ENCODE measurements around the gene TRMT1. TPM values are rescaled to one million over a fixed set of nuclear protein-coding genes. Genes with fewer than 3 reads are reported as not detected.

Gene TRMT1
- total RNA-seq, 4 donors from 2014 or later = 25.7 to 30.0 (median 28.7) TPM

GRCh38 chr19:13060964-13061927 lies 55.3 kb downstream of the TRMT1 start:
- WGBS, 2 donors (ENCODE audit: low coverage in 1 of 2) = 2 to 7% methylated on average over 3 to 13 of the region's 40 CpGs
- peak overlapping the region; percentile 43 to 98 (median 84) for H3K27ac ChIP-seq
- H3K4me1 ChIP-seq = peaks cover 34 to 100% (median 94%) of the 10 kb centered on the region in 3 donors

GRCh38 chr19:13060233-13060963 lies 56.1 kb downstream of the TRMT1 start:
- no peaks in the 10 kb centered on the region for H3K27me3 ChIP-seq
- peak overlapping the region in 1 of 2 donors; percentile 51 for H3K4me3 ChIP-seq
- no peaks in the 10 kb centered on the region for H3K9me3 ChIP-seq
- H3K4me1 ChIP-seq = peaks cover 42 to 100% (median 92%) of the 10 kb centered on the region in 3 donors
- no peak for ATAC-seq
- H3K27ac ChIP-seq = peak overlapping the region; percentile 43 to 98 (median 84)
- TF ChIP-seq CTCF (IDR thresholded peaks at IDR 0.05) = no peak
- TF ChIP-seq POLR2AphosphoS5 (IDR thresholded peaks at IDR 0.05) = no peak
- TF ChIP-seq POLR2A (IDR thresholded peaks at IDR 0.05) = no peak
- no peak for TF ChIP-seq EP300 (IDR thresholded peaks at IDR 0.05)
- WGBS, 2 donors (ENCODE audit: low coverage in 1 of 2) = 9% methylated on average over 11 of the region's 19 CpGs; no CpG with 5 or more reads in 1 of the 2 donors
- H3K36me3 ChIP-seq = no peaks in the 10 kb centered on the region

More at GRCh38 chr19:13060964-13061927, 55.3 kb downstream of the TRMT1 start:
- Histone ChIP-seq H3K4me3 (peak overlapping the region; percentile 1 to 51), H3K27me3 (no peaks in the 10 kb centered on the region), H3K9me3 (no peaks in the 10 kb centered on the region), H3K36me3 (no peaks in the 10 kb centered on the region)
- ATAC-seq = peak; percentile 80
- TF ChIP-seq CTCF (IDR thresholded peaks at IDR 0.05) (peak in 3 of 4 experiments; percentile 97 to 99 (median 98)), POLR2AphosphoS5 (IDR thresholded peaks at IDR 0.05) (peak; percentile 65), POLR2A (IDR thresholded peaks at IDR 0.05) (no peak), EP300 (IDR thresholded peaks at IDR 0.05) (no peak)

- Histone ChIP-seq H3K4me1 (peaks cover 52 to 100% (median 94%) of the 10 kb centered on the region in 3 donors), H3K27ac (peak overlapping the region; percentile 44 to 98 (median 90)), H3K27me3 (no peaks in the 10 kb centered on the region), H3K4me3 (no peak overlapping the region), H3K36me3 (no peaks in the 10 kb centered on the region), H3K9me3 (no peaks in the 10 kb centered on the region)
- TF ChIP-seq EP300 (IDR thresholded peaks at IDR 0.05) (no peak), CTCF (IDR thresholded peaks at IDR 0.05) (peak in 2 of 4 experiments; percentile 28 to 39)
- no peak for ATAC-seq
- WGBS, 2 donors (ENCODE audit: low coverage in 1 of 2) = 35 to 47% methylated on average over 6 to 7 of the region's 12 CpGs
These were observed 57.4 kb downstream of the TRMT1 start for GRCh38 chr19:13058951-13059660.

- peaks cover 51 to 100% (median 94%) of the 10 kb centered on the region in 3 donors for H3K4me1 ChIP-seq
These were observed 58.8 kb downstream of the TRMT1 start for GRCh38 chr19:13057744-13058143.

More at GRCh38 chr19:13057744-13058143, 58.8 kb downstream of the TRMT1 start:
- no peak overlapping the region for H3K4me3 ChIP-seq
- no peaks in the 10 kb centered on the region for H3K36me3 ChIP-seq
- H3K27me3 ChIP-seq = no peaks in the 10 kb centered on the region
- WGBS, 2 donors (ENCODE audit: low coverage in 1 of 2) = 33% methylated on average over 1 to 2 of the region's 2 CpGs
- no peaks in the 10 kb centered on the region for H3K9me3 ChIP-seq
- TF ChIP-seq POLR2A (IDR thresholded peaks at IDR 0.05) (no peak), POLR2AphosphoS5 (IDR thresholded peaks at IDR 0.05) (no peak), EP300 (IDR thresholded peaks at IDR 0.05) (no peak), CTCF (IDR thresholded peaks at IDR 0.05) (no peak)
- H3K27ac ChIP-seq = peak overlapping the region; percentile 95 to 98 (median 97)
- no peak for ATAC-seq

All from gastroesophageal sphincter (tissue), 4 donors.